PC-9 (cell line): Measurements from ENCODE around the gene CETN1. TPM values are rescaled to one million over a fixed set of nuclear protein-coding genes. Genes with fewer than 3 reads are reported as not detected.

ENCODE experiments used
- BruUV-seq: library from RNA; stranded (reverse); fragments of 400-500 nt; replicated peaks from 2 replicates; lab custom pipeline; 2021; lab: Mats Ljungman, UMichigan
- CTCF ChIA-PET: fragments of 300-600 bp; sonication (Branson Sonifier 250); formaldehyde crosslinking; loops from one replicate; lab custom pipeline; 2022; ENCODE audit warnings: antibody characterized with exemption; lab: Charles Lee
- POLR2A ChIA-PET: fragments of 300-600 bp; sonication (Branson Sonifier 250); formaldehyde crosslinking; loops from one replicate; lab custom pipeline; 2022; ENCODE audit warnings: antibody characterized with exemption; ENCODE audit not compliant: unreplicated experiment; lab: Charles Lee
- DNase-seq, 2 experiments: peaks; one replicate each; pipeline versions ENCODE4 v3.0.0 to v3.0.0-alpha.2; 2015 to 2022; ENCODE audit warnings: mixed read lengths in 1 of 2
- H2AFZ ChIP-seq: fragments of 200-600 bp; sonication (generic); 2 replicates; pipeline ENCODE4 v1.8.1; 2017; ENCODE audit warnings: antibody characterized with exemption
- H3F3A ChIP-seq: fragments of 200-600 bp; sonication (generic); 2 replicates; pipeline ENCODE4 v1.8.1; 2017; ENCODE audit warnings: antibody characterized with exemption, mild to moderate bottlenecking, low read depth; ENCODE audit not compliant: insufficient read depth
- H3K27ac ChIP-seq: fragments of 200-600 bp; sonication (generic); 2 replicates; pipeline ENCODE4 v1.6.1; 2016; ENCODE audit warnings: mixed run types
- H3K27me3 ChIP-seq: fragments of 200-600 bp; sonication (generic); 2 replicates; pipeline ENCODE4 v1.6.1; 2016; ENCODE audit warnings: low read depth, mixed run types; ENCODE audit not compliant: insufficient read depth
- H3K36me3 ChIP-seq: fragments of 200-600 bp; sonication (generic); 2 replicates; pipeline ENCODE4 v1.6.1; 2016; ENCODE audit warnings: low read depth, mixed run types
- H3K4me1 ChIP-seq: fragments of 200-600 bp; sonication (generic); replicated peaks from 2 replicates; pipeline ENCODE4 v1.6.1; 2016; ENCODE audit warnings: mixed run types; ENCODE audit not compliant: insufficient read depth
- H3K4me2 ChIP-seq: fragments of 200-600 bp; sonication (generic); 2 replicates; pipeline ENCODE4 v1.6.1; 2017; ENCODE audit warnings: mixed run types
- H3K4me3 ChIP-seq: fragments of 200-600 bp; sonication (generic); 2 replicates; pipeline ENCODE4 v1.6.1; 2016; ENCODE audit warnings: mixed run types
- H3K79me2 ChIP-seq: fragments of 200-600 bp; sonication (generic); 2 replicates; pipeline ENCODE4 v1.6.1; 2017; ENCODE audit warnings: low read depth, mixed run types
- H3K9me2 ChIP-seq: fragments of 200-600 bp; sonication (generic); 2 replicates; pipeline ENCODE4 v1.8.1; 2017; ENCODE audit warnings: mild to moderate bottlenecking; ENCODE audit not compliant: insufficient read depth
- H3K9me3 ChIP-seq: fragments of 200-600 bp; sonication (generic); 2 replicates; pipeline ENCODE4 v1.8.1; 2016; ENCODE audit warnings: low read depth; ENCODE audit not compliant: insufficient read depth
- H4K20me1 ChIP-seq: fragments of 200-600 bp; sonication (generic); 2 replicates; pipeline ENCODE4 v1.8.1; 2017; ENCODE audit not compliant: insufficient read depth
- CTCF ChIP-seq: fragments of 200-600 bp; sonication (generic); conservative IDR thresholded peaks from 2 replicates; pipeline ENCODE4 v1.6.1; 2017; ENCODE audit warnings: mixed run types, antibody characterized with exemption, mild to moderate bottlenecking, moderate library complexity
- EZH2 ChIP-seq: fragments of 200-600 bp; sonication (generic); IDR thresholded peaks from 2 replicates; pipeline ENCODE4 v1.8.0; 2017; ENCODE audit warnings: antibody characterized with exemption, low read depth
- intact Hi-C: fragments of 100-400 bp; cut with micrococcal nuclease; formaldehyde crosslinking; loops from one replicate; pipeline ENCODE4 v1.10.0; 2022; ENCODE audit not compliant: unreplicated experiment
- total RNA-seq: library from RNA; stranded (reverse); gene quantifications from 2 replicates; pipeline ENCODE4 v1.2.3, GENCODE V29; 2021

CETN1 gene
- total RNA-seq, 1 experiment from 2014 or later: not detected

DNA sequence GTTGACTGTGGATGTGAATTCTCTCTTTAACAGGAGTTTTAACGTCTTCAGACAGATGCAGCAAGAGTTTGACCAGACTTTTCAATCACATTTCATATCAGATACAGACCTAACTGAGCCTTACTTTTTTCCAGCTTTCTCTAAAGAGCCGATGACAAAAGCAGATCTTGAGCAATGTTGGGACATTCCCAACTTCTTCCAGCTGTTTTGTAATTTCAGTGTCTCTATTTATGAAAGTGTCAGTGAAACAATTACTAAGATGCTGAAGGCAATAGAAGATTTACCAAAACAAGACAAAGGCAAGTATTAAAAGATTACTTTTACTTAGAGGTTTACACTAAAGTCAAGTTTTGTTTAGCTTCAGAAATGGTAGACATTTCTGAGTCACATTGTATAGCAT lies 47.1 kb downstream of the CETN1 start:
- CTCF ChIA-PET: interaction anchor here (0.8 kb wide), 1 partner anchor 9 kb away, joined by 5 read pairs; no protein-coding TSS in a partner anchor
- intact Hi-C loops: loop anchor here (10.0 kb wide), 1 partner anchor 88 kb away; the partner anchor contains the start of gene ENOSF1

DNA sequence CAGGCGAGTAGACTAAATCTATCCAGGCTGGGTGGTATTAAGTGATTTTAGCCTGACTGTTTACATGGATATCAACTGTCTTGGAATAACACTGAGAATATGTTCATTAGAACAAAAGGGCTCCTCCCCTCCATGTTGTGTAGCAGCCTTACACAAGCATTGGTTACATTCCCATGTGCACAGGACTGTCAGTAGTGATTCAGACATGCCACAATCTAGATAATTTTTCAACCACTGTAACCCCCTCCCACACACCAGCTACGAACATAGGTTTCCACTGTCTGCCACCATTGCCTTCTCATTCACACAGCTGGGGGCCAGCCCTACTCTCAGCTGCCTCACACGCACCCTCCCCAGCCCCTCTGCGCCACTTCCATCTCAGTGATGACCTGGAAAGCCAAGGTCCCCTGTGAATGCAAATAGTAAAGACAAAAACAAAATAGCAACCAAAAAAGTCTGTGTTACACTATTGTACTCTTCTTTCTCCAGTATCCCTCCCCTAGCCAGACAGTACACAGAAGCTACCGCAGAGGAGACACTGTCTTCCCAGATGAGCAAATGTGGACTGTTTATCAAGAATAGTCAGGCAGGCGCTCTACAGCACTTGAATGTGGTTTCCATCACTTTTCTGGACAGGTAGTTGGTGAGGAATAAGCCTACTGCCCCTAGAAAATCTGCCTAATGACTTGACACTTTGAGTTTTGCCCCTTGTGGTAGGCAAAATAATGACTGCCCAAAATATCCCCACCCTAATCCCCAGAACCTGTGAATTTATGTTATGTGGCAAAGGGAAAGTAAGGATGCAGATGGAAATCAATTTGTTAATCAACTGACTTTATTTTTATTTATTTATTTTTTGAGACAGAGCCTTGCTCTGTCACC lies 49.3 kb downstream of the CETN1 start:
- ChIA-PET CTCF (no interaction called here), POLR2A (interaction anchor here (0.6 kb wide), 1 partner anchor 29 kb away, joined by 3 read pairs; no protein-coding TSS in a partner anchor)
- Histone ChIP-seq H3K4me3 (no peak overlapping the region), H3F3A (no peaks in the 10 kb centered on the region), H3K9me2 (no peaks in the 10 kb centered on the region), H2AFZ (no peak overlapping the region), H3K9me3 (no peaks in the 10 kb centered on the region), H3K4me1 (no peaks in the 10 kb centered on the region), H3K27me3 (peaks cover 19% of the 10 kb centered on the region; the same call in 1 of the 2 replicates), H3K27ac (no peak overlapping the region), H3K36me3 (no peaks in the 10 kb centered on the region), H3K79me2 (no peaks in the 10 kb centered on the region), H4K20me1 (no peaks in the 10 kb centered on the region), H3K4me2 (no peak overlapping the region)
- intact Hi-C loops: loop anchor here (10.0 kb wide), 1 partner anchor 85 kb away; the partner anchor contains the start of gene ENOSF1
- no peak for DNase-seq
- BruUV-seq: no TSS peak
- TF ChIP-seq CTCF: no peak; the same call in 1 of the 2 replicates
- TF ChIP-seq EZH2: no peak

More for the DNA sequence above, 47.1 kb downstream of the CETN1 start:
- Histone ChIP-seq H3K4me3 (no peak overlapping the region), H3K9me3 (no peaks in the 10 kb centered on the region), H3K79me2 (no peaks in the 10 kb centered on the region), H3K36me3 (no peaks in the 10 kb centered on the region), H3K4me1 (no peaks in the 10 kb centered on the region), H3K27ac (no peak overlapping the region), H2AFZ (no peak overlapping the region), H3K4me2 (no peak overlapping the region), H4K20me1 (no peaks in the 10 kb centered on the region), H3K27me3 (peaks cover 20% of the 10 kb centered on the region; the same call in 1 of the 2 replicates), H3K9me2 (no peaks in the 10 kb centered on the region), H3F3A (no peaks in the 10 kb centered on the region)
- POLR2A ChIA-PET: no interaction called here
- DNase-seq: no peak
- BruUV-seq: no TSS peak
- TF ChIP-seq EZH2 (no peak), CTCF (no peak)

DNA sequence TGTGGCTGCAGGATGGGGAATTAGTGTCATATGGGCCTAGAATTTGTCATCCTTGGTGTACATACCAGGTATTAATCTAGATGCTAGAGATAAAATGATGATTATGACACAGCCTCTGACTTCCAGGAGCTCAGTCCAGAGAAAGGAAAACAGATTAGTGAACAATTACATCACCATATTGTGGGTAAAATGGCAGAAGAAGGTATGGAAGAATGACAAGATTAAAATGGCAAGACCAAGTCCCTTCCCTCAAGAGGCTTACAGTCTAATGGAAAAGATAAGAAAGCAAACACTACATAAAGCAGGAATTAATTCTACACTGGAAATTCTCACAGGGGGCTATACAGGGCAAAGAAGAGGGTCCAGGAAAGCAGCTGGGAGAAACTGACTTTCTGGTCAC lies 51.4 kb downstream of the CETN1 start:
- ChIA-PET CTCF (no interaction called here), POLR2A (no interaction called here)
- TF ChIP-seq EZH2 (no peak), CTCF (no peak)
- Histone ChIP-seq H3K4me2 (no peak overlapping the region), H3K79me2 (no peaks in the 10 kb centered on the region), H3F3A (no peaks in the 10 kb centered on the region), H3K9me3 (no peaks in the 10 kb centered on the region), H3K27ac (no peak overlapping the region), H3K36me3 (no peaks in the 10 kb centered on the region), H2AFZ (no peak overlapping the region), H3K9me2 (no peaks in the 10 kb centered on the region), H3K4me3 (no peak overlapping the region), H3K27me3 (peaks cover 14% of the 10 kb centered on the region; the same call in 1 of the 2 replicates), H3K4me1 (no peaks in the 10 kb centered on the region), H4K20me1 (no peaks in the 10 kb centered on the region)
- DNase-seq: no peak
- intact Hi-C loops: no loop called here
- no TSS peak for BruUV-seq

Other genes with a start within 250 kb of the CETN1 start
- gene COLEC12, start 79.7 kb upstream of the CETN1 start, total RNA-seq: not detected in 2 replicates
- gene CLUL1, start 16.6 kb downstream of the CETN1 start, total RNA-seq: not detected in 2 replicates
- 138 and 149 TPM in 2 replicates for gene TYMS, start 77.3 kb downstream of the CETN1 start, total RNA-seq
- gene ENOSF1, start 132.2 kb downstream of the CETN1 start, total RNA-seq: 48.7 and 60.6 TPM in 2 replicates
- 68.8 and 111 TPM in 2 replicates for gene YES1, start 231.9 kb downstream of the CETN1 start, total RNA-seq